ENCODE data around the gene MBNL2. TPM values are rescaled to one million over a fixed set of nuclear protein-coding genes. Genes with fewer than 3 reads are reported as not detected.

Gene MBNL2
- total RNA-seq, 1 experiment from 2014 or later: 0.17 TPM

- no peak overlapping the region for H4K5ac ChIP-seq (ENCODE audit: insufficient read length, low read depth, low read length)
- no CpG with 5 or more reads among the region's 7 CpGs for WGBS (ENCODE audit: extremely low coverage, insufficient read length, low lambda C conversion rate)
- H3K79me1 ChIP-seq (ENCODE audit: insufficient read depth, low read depth, low read length, poor library complexity, severe bottlenecking): no peaks in the 10 kb centered on the region
- no peak overlapping the region for H3T11ph ChIP-seq (ENCODE audit: low read length)
- H2AFZ ChIP-seq (ENCODE audit: low read length): no peak overlapping the region
- H3K4me2 ChIP-seq (ENCODE audit: insufficient read depth, insufficient read length, low read length): no peak overlapping the region
- H2BK120ac ChIP-seq (ENCODE audit: low read depth, low read length, poor library complexity, severe bottlenecking): no peak overlapping the region
- peaks cover 8 to 10% of the 10 kb centered on the region in 2 experiments for H3K4me1 Mint-ChIP-seq
- H3K9ac ChIP-seq (ENCODE audit: extremely low read depth, insufficient read length, low read length): no peak overlapping the region
- no peak overlapping the region for H3K4ac ChIP-seq (ENCODE audit: low read depth, low read length)
- DNase-seq: no peak
- no peaks in the 10 kb centered on the region for H3K23me2 ChIP-seq (ENCODE audit: insufficient read length, low read depth, low read length, poor library complexity, severe bottlenecking)
- H3K36me3 Mint-ChIP-seq (ENCODE audit: insufficient read depth in 1 of 3, low read depth in 3 of 3): no peaks in the 10 kb centered on the region
- H4K8ac ChIP-seq (replicated peaks; ENCODE audit: insufficient read length, low read depth, low read length): no peak overlapping the region
- no peaks in the 10 kb centered on the region for H3K9me3 Mint-ChIP-seq
- H4K91ac ChIP-seq (ENCODE audit: insufficient read length, low read depth, low read length): no peak overlapping the region
- no peaks in the 10 kb centered on the region for H3K9me3 ChIP-seq (ENCODE audit: control insufficient read depth, low read depth, low read length)
- H2BK15ac ChIP-seq (ENCODE audit: low read depth, low read length): no peak overlapping the region
- no peak overlapping the region for H2BK5ac ChIP-seq (ENCODE audit: insufficient read length, low read length)
- no peak overlapping the region for H2BK20ac ChIP-seq (ENCODE audit: low read depth, low read length, poor library complexity, severe bottlenecking)
- H3K27me3 Mint-ChIP-seq (ENCODE audit: low read depth): no peaks in the 10 kb centered on the region; the same call in 1 of the 2 replicates
- H4K20me1 ChIP-seq (ENCODE audit: control insufficient read depth, insufficient read depth, insufficient read length): no peaks in the 10 kb centered on the region
- no peak overlapping the region for H2AK5ac ChIP-seq (ENCODE audit: insufficient read length, low read length)
- H3K23ac ChIP-seq (ENCODE audit: insufficient read length, low read depth, low read length): no peak overlapping the region
- H3K56ac ChIP-seq (ENCODE audit: insufficient read length, low read depth, low read length): no peak overlapping the region
- H2BK12ac ChIP-seq (ENCODE audit: insufficient read length, low read depth, low read length): no peak overlapping the region
- no peak overlapping the region for H3K14ac ChIP-seq (ENCODE audit: insufficient read depth, low read length)
- no peak overlapping the region for H3K4me3 Mint-ChIP-seq
- H3K27ac ChIP-seq (ENCODE audit: insufficient read length, low read depth, low read length): no peak overlapping the region
- TF ChIP-seq, protein P1, sequence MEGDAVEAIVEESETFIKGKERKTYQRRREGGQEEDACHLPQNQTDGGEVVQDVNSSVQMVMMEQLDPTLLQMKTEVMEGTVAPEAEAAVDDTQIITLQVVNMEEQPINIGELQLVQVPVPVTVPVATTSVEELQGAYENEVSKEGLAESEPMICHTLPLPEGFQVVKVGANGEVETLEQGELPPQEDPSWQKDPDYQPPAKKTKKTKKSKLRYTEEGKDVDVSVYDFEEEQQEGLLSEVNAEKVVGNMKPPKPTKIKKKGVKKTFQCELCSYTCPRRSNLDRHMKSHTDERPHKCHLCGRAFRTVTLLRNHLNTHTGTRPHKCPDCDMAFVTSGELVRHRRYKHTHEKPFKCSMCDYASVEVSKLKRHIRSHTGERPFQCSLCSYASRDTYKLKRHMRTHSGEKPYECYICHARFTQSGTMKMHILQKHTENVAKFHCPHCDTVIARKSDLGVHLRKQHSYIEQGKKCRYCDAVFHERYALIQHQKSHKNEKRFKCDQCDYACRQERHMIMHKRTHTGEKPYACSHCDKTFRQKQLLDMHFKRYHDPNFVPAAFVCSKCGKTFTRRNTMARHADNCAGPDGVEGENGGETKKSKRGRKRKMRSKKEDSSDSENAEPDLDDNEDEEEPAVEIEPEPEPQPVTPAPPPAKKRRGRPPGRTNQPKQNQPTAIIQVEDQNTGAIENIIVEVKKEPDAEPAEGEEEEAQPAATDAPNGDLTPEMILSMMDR (conservative IDR thresholded peaks at IDR 0.05): no peak
- H3K27me3 ChIP-seq (ENCODE audit: insufficient read depth, low read length): no peaks in the 10 kb centered on the region
- H3K18ac ChIP-seq (ENCODE audit: insufficient read length, low read depth, low read length): no peak overlapping the region
- H3K79me2 ChIP-seq (ENCODE audit: insufficient read depth, low read length): no peaks in the 10 kb centered on the region
- H3K27ac Mint-ChIP-seq: no peak overlapping the region
- H3K4me1 ChIP-seq (ENCODE audit: insufficient read depth, low read length): no peaks in the 10 kb centered on the region
Observed at GRCh38 chr13:97307118-97307881, 85.2 kb downstream of the MBNL2 start.

Measured in H9 (cell line).